GF-D8 (cell line): ENCODE results near the gene PCED1B.
"Not testable (repeated sequence)": the region's sequence is repeated elsewhere in the genome, so short reads cannot be mapped to it uniquely, and the experiment has no call there.

ENCODE experiments used
- DNase-seq: peaks from one replicate; lab custom pipeline; 2025; lab: John Stamatoyannopoulos, UW

The PCED1B gene

DNA sequence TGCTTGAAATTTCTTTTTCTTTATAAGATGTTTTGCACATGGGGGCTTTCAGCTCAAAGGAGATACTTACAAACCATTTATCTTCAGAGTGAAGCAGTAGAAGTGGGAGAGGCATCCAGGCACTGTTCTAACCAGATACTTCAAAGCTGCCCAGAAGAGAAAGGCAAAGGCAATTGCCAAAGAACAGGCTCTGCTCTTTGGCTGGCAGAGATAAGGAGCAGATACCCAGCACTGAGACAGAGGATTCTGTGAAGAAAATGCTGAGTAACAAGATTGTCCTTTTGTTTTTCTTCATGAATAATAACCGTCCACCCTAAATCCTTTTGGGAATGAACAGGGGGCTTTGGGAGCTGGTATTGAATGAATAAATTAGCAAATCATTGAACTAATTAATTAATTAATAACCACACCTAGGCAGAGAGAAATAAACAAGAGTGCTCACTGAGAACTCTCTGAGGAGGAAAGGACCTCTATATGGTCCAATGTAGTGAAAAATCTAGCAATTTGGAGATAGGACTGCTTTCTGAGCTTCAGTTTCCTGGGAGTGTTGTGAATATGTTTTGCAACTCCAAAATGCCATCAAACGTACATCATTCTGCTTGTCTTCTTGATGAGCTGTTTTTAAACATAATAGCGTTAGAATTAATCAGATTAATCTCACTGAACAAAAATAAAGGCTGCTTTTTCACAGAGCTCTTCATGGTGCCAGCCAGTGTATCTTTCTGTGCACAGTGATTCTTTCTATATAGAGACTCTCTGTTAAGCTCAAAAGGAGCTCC lies 193.2 kb downstream of the PCED1B start:
- DNase-seq, result no peak

DNA sequence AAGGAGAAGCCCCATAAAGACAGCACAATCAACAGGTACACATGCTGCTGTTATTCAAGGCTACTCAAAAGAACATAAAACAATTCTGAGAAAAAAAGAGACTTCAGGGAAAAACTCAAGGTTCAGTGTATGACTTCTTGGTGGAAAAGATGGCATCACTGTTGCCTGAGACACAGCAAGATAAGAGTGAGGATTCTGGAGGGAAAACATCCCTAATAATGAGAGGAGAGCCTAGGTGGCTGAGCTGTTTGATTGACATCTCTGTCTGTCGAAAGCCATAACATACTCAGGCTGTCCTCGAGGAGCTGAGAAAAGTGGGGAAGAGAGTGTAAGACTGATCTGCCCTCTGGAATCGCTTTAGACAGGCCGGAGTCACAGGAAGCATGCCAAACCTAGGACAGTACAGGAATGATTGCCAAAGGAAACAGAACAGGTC lies 193.8 kb downstream of the PCED1B start:
- DNase-seq, result no peak

DNA sequence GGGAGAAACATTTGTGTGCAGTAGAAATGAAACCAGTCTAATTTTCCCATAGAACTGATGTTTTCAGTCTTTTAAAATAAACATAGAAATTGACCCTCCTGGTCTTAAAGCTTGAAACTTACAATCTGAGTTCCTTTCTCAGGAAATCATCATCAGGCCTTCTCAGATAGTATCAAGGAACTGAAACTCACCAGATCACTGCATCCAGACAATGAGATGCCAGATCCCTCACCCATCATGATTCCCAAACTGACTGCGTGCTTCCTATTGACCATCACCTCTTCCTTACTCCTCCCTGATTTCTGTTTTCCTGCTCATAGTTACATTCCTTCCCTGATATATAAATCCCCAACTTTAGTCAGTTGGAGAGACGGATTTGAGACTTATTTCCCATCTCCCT lies 195.3 kb downstream of the PCED1B start:
- DNase-seq, result no peak

DNA sequence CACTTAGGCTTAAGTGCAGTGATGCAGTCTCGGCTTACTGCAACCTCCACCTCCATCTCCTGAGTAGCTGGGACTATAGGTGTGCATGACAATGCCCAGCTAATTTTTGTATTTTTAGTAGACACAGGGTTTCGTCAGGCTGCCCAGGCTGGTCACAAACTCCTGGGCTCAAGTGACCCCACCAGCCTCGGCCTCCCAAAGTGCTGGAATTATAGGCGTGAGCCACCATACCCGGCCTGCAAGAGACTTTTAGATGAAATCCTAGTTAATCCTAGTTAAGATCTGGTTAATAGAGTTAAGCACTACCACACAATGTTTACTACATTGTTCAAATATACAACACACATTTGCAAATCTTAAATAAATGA lies 196.8 kb downstream of the PCED1B start:
- no peak for DNase-seq

DNA sequence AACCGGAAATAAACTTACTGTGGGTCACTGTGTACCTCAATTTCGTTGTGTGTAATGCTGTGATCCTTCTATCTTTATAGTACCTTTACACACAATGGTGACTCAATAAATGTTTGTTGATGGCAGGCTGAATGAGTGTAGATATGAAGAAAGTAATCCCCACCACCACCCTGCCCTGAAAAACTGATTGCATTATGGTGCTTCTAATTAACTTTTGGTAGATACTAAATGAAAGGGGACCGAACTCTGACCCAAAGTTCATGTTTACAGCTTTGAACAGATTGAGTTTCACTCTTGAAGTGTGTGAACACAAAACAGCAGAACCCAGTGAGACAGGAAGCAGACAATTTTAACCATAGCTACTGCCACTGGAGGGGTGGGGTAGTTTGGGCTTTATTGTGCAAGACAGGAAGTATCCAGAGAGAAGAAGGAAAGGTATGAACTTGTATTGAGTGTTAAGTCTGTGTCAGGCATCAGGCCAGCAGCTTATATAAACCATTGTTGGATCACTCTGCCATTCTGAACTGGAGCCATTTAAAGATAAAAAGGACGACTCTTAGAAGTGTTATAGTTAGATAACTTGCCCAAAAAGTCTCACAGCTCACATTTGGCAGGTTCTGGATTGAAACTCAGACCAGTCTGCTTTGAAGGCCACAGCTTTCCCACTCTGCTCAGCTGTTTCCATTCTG lies 197.3 kb downstream of the PCED1B start:
- DNase-seq, result no peak

DNA sequence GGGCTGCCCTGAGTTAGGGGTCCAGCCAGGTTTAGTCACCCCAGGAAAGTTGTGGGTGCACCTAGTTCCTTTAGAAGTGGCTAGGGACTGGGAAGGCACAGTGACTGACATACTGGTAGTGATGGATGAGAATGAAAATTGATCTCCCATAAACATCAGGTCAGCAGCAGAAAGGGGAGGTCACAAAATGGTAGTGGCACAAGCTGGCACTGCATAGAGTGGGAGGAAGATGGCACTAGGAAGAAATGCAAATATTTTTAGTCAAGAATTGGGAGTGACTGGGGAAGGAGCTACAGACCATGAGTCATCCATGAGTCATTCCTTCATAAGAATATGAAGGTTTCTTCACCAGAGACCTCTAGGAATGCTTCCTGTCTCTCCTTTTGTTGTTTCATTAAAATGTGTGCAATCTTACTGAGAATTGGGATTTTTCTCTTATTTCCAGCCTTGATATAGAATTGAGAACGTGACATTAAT lies 198.6 kb downstream of the PCED1B start:
- DNase-seq, result no peak

DNA sequence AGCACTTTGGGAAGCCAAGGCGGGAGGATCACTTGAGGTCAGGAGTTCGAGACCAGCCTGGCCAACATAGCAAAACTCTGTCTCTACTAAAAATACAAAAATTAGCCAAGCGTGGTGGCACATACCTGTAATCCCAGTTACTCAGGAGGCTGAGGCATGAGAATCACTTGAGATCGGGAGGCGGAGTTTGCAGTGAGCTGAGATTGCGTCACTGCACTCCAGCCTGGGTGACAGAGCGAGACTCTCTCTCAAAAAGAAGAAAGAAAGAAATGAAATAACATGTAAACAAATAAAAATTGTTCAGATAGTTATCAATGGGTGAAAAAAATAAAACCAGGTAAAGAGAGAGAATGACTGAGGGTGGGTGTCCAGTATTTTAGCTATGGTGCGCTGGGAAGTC lies 200.3 kb downstream of the PCED1B start:
- not testable (repeated sequence) for DNase-seq

DNA sequence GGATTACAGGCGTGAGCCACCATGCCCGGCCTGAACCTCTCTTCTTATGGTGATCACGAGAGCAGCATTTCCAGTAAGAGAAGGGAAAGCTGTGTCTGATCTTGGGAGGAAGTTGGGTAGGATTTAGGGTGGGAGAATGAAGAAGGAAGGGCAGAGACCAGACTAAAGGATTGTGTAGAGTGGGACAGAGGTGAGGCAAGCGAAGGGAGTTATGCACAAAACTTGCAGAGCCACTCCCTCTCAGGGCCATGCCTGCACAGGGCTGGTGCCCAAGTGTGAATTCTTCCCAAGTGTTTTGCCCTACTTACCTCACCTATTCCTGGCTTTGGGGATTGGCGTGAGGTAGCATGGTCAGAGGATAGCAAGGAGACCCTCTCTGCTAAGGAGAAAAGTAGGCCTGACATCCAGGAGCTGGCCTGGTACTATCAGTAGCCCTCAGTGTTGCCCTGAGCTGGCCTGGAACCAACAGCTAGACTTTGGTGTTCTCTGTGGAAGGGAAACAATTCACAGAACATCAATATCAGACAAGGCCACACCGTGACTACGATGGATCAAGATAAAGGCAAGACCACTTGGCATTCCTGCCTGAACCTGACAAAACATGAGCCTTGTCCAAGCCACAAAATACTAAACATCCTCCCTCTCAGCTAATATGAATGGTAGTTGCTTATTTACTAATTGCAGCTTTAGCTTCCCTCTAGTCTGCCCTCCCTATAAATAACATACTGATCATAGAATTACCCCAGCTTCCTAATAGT lies 201.3 kb downstream of the PCED1B start:
- no peak for DNase-seq

DNA sequence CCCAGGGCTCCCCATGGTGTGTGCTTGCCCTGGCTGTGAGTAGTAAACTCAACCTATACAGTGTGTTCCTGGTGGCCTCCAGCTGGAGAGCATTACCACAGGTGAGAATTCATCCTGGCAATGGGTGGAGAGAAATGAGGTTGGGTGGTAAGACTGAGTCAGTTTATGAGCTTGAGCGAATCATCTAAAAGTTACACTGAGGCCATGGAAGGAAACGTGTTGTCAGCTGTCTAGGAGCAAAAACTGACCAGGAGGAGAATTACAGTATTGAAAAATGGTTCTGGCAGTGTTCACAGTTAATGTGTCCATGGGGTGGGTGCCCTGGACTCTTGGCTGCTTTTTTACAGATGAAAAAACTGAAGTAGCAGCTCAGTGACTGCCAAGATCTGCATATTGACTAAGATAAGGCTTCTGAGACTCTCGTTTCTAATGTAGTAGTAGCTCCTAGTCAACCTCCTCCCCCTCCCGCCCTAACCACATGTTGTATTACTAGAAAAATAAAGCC lies 202.3 kb downstream of the PCED1B start:
- no peak for DNase-seq

DNA sequence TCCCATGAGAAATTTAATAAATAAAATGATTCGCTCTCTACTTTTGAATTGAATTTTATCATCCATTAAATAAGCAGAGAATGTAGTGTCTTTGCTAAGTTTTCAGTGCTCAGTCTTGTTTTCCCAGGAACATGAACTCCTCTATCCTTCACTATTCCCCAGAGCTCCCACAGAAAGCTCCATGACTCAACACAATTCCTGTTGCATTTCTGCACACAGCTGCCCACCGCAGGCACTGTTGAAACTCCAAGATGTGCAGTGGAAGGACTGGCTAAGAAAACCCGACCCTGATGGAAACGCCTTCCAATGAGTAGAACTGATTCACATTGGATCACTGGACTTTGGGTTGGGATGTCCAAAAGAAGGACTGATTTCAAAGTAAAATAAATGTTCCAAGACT lies 202.8 kb downstream of the PCED1B start:
- DNase-seq, result no peak
